Sigmoid colon (tissue), 3 donors: Measurements from ENCODE around the gene GJD3.

Experiments used
- POLR2A ChIP-seq, 2 donors: fragments of 450-650 bp; IDR thresholded peaks; one replicate each; pipeline ENCODE4 v1.6.1; 2016; ENCODE audit warnings: antibody characterized with exemption in 2 of 2, mild to moderate bottlenecking in 2 of 2, moderate library complexity in 2 of 2
- TF ChIP-seq, protein P1 (sequence below), 4 experiments: fragments of 450-650 bp in 3 of 4; fragments of 200-600 bp in 1 of 4; IDR thresholded peaks; one replicate each; pipeline ENCODE4 v1.5.1; 2016 to 2019; ENCODE audit warnings: antibody characterized with exemption in 4 of 4, mild to moderate bottlenecking in 3 of 4, moderate library complexity in 2 of 4

- TF ChIP-seq POLR2A (IDR thresholded peaks at IDR 0.05): no peak
- TF ChIP-seq, protein P1, sequence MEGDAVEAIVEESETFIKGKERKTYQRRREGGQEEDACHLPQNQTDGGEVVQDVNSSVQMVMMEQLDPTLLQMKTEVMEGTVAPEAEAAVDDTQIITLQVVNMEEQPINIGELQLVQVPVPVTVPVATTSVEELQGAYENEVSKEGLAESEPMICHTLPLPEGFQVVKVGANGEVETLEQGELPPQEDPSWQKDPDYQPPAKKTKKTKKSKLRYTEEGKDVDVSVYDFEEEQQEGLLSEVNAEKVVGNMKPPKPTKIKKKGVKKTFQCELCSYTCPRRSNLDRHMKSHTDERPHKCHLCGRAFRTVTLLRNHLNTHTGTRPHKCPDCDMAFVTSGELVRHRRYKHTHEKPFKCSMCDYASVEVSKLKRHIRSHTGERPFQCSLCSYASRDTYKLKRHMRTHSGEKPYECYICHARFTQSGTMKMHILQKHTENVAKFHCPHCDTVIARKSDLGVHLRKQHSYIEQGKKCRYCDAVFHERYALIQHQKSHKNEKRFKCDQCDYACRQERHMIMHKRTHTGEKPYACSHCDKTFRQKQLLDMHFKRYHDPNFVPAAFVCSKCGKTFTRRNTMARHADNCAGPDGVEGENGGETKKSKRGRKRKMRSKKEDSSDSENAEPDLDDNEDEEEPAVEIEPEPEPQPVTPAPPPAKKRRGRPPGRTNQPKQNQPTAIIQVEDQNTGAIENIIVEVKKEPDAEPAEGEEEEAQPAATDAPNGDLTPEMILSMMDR (IDR thresholded peaks at IDR 0.05): no peak
These were observed 8.8 kb upstream of the GJD3 start for GRCh38 chr17:40373324-40373723.
